ENCODE results near the gene EFHD2. TPM values are rescaled to one million over a fixed set of nuclear protein-coding genes. Genes with fewer than 3 reads are reported as not detected.

EFHD2 gene
- total and polyA plus RNA-seq, 2 of the 8 experiments (the other 6 are each of a cell fraction or from before 2014, with no cell fraction given), result 24.4 to 25.1 TPM

DNA sequence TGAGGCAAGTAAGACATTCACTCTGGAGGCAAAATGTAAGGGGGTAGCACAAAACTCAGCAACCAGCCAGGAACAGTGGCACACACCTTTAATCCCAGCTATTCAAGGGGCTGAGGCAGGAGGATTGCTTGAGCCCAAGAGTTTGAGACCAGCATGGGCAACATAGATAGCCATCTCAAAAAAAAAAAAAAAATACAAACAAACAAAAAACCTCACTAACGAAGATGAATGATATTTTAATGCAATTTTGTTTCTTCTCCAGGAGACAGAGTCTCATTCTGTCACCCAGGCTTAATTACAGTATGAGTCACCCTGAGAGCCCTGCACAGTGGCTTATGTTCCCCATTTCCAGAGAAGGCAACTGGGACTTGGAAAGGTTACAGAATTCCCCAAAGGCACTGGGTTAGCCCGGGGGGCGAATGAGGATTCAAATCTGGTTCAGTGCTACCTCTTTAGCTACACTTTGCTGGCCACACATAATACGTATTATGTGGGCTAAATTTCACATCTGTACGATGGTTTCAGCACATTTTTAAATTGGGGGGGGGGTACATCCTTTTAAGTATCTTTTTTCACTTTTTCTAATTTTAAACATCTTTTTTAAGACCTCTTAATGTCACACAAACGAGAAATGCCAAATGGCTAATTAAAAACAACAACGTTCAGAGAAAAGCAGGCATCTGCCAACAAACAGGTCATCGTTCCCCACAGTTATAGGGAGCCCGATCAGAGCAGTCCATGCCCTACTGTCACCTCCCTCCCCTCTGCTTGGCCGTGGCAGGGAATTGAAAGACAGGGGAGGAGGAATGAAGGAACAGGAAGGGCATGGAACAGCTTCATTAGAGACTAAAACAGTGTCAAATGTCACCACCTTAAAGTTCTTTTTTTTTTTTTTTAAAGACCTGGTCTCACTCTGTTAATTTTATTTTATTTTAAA, 50.4 kb downstream of the EFHD2 start:
- DNase-seq (ENCODE audit: low read depth in 1 of 2, low spot score in 2 of 2) (no peak), FAIRE-seq (no peak)
- Histone ChIP-seq H4K5ac (ENCODE audit: insufficient read length, low read depth, low read length) (no peak overlapping the region), H3K18ac (ENCODE audit: extremely low read depth, low read length) (no peak overlapping the region), H3K79me2 (ENCODE audit: control insufficient read depth in 1 of 2, insufficient read depth in 2 of 2, low read length in 2 of 2) (no peaks in the 10 kb centered on the region), H3K4me1 (replicated peaks in 1 of 4; ENCODE audit: control insufficient read depth in 3 of 4, insufficient read depth in 4 of 4, low read length in 3 of 4) (no peaks in the 10 kb centered on the region), H3K27ac (ENCODE audit: low read depth, low read length) (no peak overlapping the region), H3K4me3 (ENCODE audit: extremely low read depth in 1 of 4, insufficient read depth in 2 of 4, low read depth in 3 of 4, low read length in 4 of 4) (no peak overlapping the region), H4K91ac (replicated peaks; ENCODE audit: insufficient read length, low read length) (no peak overlapping the region), H2BK12ac (ENCODE audit: low read depth, low read length) (no peak overlapping the region), H2BK15ac (ENCODE audit: low read length) (no peak overlapping the region), H2BK5ac (ENCODE audit: low read depth, low read length) (no peak overlapping the region), H3K27me3 (replicated peaks in 1 of 4; ENCODE audit: control insufficient read depth in 3 of 4, extremely low read depth in 1 of 4, insufficient read depth in 3 of 4, low read length in 3 of 4) (no peaks in the 10 kb centered on the region), H2BK120ac (replicated peaks; ENCODE audit: low read depth, low read length) (no peak overlapping the region), H4K20me1 (replicated peaks in 1 of 2; ENCODE audit: control insufficient read depth in 1 of 2, insufficient read depth in 2 of 2, low read length in 2 of 2) (no peaks in the 10 kb centered on the region), H3K23me2 (ENCODE audit: low read depth, low read length) (no peaks in the 10 kb centered on the region), H3K56ac (replicated peaks; ENCODE audit: insufficient read length, low read depth, low read length) (no peak overlapping the region), H3K14ac (ENCODE audit: insufficient read length) (no peak overlapping the region), H3K4me2 (ENCODE audit: insufficient read depth in 1 of 2, low read depth in 2 of 2, low read length in 2 of 2) (no peak overlapping the region), H3K4ac (replicated peaks; ENCODE audit: insufficient read length, low read depth, low read length) (no peak overlapping the region), H3K36me3 (ENCODE audit: control insufficient read depth in 2 of 4, insufficient read depth in 4 of 4, low read length in 3 of 4) (no peaks in the 10 kb centered on the region), H2AK5ac (ENCODE audit: low read depth, low read length) (no peak overlapping the region), H4K8ac (ENCODE audit: extremely low read depth, insufficient read depth, low read length) (no peak overlapping the region), H3K23ac (ENCODE audit: insufficient read length) (no peak overlapping the region), H2AFZ (ENCODE audit: low read length) (no peak overlapping the region), H2BK20ac (ENCODE audit: low read length) (no peak overlapping the region), H3K9ac (replicated peaks in 1 of 4; ENCODE audit: extremely low read depth in 1 of 4, low read depth in 3 of 4, low read length in 3 of 4) (no peak overlapping the region), H3K79me1 (ENCODE audit: low read depth, low read length) (no peaks in the 10 kb centered on the region), H3K9me3 (ENCODE audit: insufficient read depth in 2 of 2, low read depth in 1 of 2, low read length in 1 of 2) (no peaks in the 10 kb centered on the region)
- ChIA-PET CTCF (ENCODE audit: partially characterized antibody) (interaction anchor here (1.2 kb wide), 1 partner anchor 45 kb away, joined by 3 read pairs; no protein-coding TSS in a partner anchor), POLR2A (ENCODE audit: partially characterized antibody) (interaction anchor here (0.6 kb wide), 1 partner anchor 38 kb away, joined by 3 read pairs; no protein-coding TSS in a partner anchor)
- TF ChIP-seq PHF8 (conservative IDR thresholded peaks at IDR 0.05; ENCODE audit: low read depth, low read length), result no peak
- WGBS, 2 experiments (ENCODE audit: extremely low coverage in 1 of 2, insufficient coverage in 1 of 2, insufficient read length in 1 of 2, insufficient replicate concordance in 2 of 2, low coverage in 1 of 2, low lambda C conversion rate in 2 of 2, missing lambda C conversion rate in 1 of 2), result 89% methylated on average over 10 of the region's 10 CpGs; no CpG with 5 or more reads in 1 of the 2 experiments

Measured in H1 (cell line).